GM12875 (cell line): ENCODE data around the gene MEAF6.
"Not testable (repeated sequence)": the region's sequence is repeated elsewhere in the genome, so short reads cannot be mapped to it uniquely, and the experiment has no call there.

Experiments
- H3K4me3 ChIP-seq: one replicate; pipeline ENCODE4 v1.5.1; 2011; ENCODE audit warnings: low read depth, low read length, control low read depth
- CTCF ChIP-seq: IDR thresholded peaks from 2 replicates; pipeline ENCODE4 v1.5.1; 2011; ENCODE audit warnings: low read depth, mild to moderate bottlenecking, control low read depth, inconsistent platforms, low read length, moderate library complexity, borderline replicate concordance; ENCODE audit not compliant: insufficient read depth

The MEAF6 gene

GRCh38 chr1:37540036-37540785 is 25.6 kb upstream of the MEAF6 start:
- no peak for TF ChIP-seq CTCF

GRCh38 chr1:37539154-37539553 is 24.6 kb upstream of the MEAF6 start:
- H3K4me3 ChIP-seq = not testable (repeated sequence)

More at GRCh38 chr1:37540036-37540785, 25.6 kb upstream of the MEAF6 start:
- H3K4me3 ChIP-seq = no peak overlapping the region

- H3K4me3 ChIP-seq = no peak overlapping the region
- TF ChIP-seq CTCF = no peak
These were observed 22.8 kb upstream of the MEAF6 start for GRCh38 chr1:37537378-37537777.

- TF ChIP-seq CTCF = no peak
- no peak overlapping the region for H3K4me3 ChIP-seq
These were observed 18.9 kb upstream of the MEAF6 start for GRCh38 chr1:37533317-37534093.

GRCh38 chr1:37532418-37533156 is 18.0 kb upstream of the MEAF6 start:
- not testable (repeated sequence) for H3K4me3 ChIP-seq

- H3K4me3 ChIP-seq = not testable (repeated sequence)
These were observed 15.3 kb upstream of the MEAF6 start for GRCh38 chr1:37529888-37530287.

- TF ChIP-seq CTCF = no peak
- no peak overlapping the region for H3K4me3 ChIP-seq
These were observed 5.0 kb upstream of the MEAF6 start for GRCh38 chr1:37519613-37520012.

- H3K4me3 ChIP-seq = not testable (repeated sequence)
These were observed 4.4 kb upstream of the MEAF6 start for GRCh38 chr1:37518929-37519328.

- H3K4me3 ChIP-seq = not testable (repeated sequence)
These were observed 3.7 kb upstream of the MEAF6 start for GRCh38 chr1:37518241-37518640.
